ENCODE data around the gene TCAIM.
"Not testable (repeated sequence)": the region's sequence is repeated elsewhere in the genome, so short reads cannot be mapped to it uniquely, and the experiment has no call there.

TCAIM gene

DNA sequence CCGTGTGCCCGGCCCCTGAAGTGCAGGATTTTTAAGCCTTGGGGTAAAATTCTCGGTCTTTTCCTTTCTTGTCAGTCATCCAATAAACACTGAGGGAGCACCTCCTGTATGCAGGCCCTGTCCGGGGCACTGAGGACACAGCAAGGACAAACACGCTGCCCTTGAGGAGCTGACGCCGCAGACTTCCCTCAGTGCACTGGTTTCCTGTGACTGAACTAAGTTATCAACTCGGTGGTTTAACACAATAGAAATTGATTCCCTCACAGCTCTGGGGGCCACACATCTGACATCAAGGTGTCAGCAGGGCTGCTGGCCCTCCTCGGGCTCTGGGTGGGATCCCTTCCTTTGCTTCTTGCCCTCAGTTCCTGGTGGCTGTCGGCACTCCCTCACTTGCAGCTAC, 73.8 kb downstream of the TCAIM start:
- DNase-seq (ENCODE audit: extremely low read depth in 1 of 2, low read depth in 1 of 2) = no peak

GRCh38 chr3:44414517-44415090, 76.0 kb downstream of the TCAIM start:
- no peak for DNase-seq (ENCODE audit: extremely low read depth in 1 of 2, low read depth in 1 of 2)

DNA sequence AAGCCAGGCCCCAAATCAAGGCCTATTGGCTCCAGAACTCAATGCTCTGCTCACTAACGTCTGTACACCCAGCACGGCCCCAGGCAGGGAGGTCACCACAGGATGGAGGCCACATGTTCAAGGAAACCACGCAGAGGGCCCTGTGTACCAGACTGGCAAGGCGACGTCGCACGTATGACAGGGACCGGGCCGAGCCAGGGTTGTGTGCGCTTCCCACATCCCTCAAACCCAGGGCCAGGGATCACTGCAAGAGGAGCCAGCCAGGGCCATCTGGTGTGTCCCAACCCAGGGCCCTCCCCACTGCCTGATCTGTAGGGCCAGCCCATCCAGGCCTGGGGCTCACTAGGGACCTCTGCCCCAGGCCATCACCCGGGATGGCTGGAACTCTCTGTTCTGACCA, 76.9 kb downstream of the TCAIM start:
- no peak for DNase-seq (ENCODE audit: extremely low read depth in 1 of 2, low read depth in 1 of 2)

- no peak for DNase-seq (ENCODE audit: extremely low read depth in 1 of 2, low read depth in 1 of 2)
Observed at GRCh38 chr3:44416031-44417030, 77.8 kb downstream of the TCAIM start.

DNA sequence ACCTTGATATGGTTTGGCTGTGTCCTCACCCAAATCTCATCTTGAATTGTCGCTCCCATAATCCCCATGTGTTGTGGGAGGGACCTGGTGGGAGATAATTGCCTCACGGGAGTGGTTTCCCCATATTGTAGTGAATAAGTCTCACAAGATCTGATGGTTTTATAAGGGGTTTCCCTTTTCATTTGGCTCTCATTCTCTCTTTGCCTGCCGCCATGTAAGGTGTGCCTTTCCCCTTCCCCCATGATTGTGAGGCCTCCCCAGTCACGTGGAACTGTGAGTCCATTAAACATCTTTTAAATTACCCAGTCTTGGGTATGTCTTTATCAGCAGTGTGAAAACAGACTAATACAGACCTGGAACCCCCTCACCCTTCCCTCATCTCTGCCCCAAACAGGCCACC, 79.6 kb downstream of the TCAIM start:
- not testable (repeated sequence) for DNase-seq (ENCODE audit: extremely low read depth in 1 of 2, low read depth in 1 of 2)

DNA sequence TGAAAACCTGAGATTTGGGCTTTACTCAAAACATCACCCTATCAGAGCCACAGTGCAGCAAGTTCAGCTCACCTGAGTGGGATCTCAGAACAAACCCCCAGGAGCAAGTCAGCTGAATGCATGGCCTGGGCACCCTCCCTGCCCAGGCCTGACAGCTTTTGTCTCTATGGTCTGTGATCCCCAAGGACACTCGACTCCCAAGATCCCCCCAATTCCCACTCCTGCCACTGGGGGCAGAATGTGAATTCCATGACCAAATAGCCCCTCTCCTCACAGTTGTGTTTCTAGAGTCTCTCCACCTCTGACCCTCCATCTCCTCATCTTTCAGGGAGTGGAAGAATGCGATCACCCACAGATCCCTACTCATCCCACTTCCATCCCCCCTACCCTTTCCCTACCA, 80.0 kb downstream of the TCAIM start:
- no peak for DNase-seq (ENCODE audit: extremely low read depth in 1 of 2, low read depth in 1 of 2)

DNA sequence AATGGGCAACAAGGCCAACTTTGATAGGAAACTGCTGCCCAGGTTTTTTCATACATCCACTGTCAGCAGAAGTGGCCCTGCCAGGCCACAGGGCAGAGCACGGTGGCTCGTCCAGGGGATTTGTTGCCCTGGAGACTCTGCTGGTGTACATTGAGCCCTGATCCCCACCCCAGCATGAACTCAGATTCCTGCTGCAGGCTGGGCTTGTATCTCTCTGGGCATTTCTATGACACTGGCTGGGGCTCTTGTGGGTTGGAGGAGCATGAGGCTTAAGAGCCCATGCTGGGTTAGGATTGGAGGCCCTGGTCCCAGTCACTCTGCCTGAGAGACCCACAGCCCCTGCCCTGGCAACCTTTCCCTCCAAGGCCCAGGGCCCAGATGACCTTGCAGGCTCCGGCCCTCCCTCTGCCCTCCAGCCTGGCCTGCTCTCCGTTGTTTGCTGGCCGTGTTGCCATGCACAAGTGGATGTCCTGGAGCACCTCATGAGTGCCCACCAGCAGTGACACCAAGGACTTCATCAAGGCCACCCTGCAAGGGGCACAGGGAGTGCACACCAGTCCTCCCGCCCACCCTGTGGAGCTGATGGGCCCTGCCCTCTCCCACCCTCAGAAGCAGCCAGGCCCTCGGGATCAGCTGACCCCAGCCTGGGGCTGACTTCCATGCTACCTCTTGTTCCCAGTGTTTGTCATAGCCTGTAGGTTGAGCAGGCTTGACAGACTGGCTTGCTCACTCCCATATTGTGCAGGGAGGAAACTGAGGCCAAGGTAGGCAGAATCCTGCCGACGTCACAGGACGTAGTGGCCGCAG, 80.8 kb downstream of the TCAIM start:
- DNase-seq (ENCODE audit: extremely low read depth in 1 of 2, low read depth in 1 of 2) = no peak

DNA sequence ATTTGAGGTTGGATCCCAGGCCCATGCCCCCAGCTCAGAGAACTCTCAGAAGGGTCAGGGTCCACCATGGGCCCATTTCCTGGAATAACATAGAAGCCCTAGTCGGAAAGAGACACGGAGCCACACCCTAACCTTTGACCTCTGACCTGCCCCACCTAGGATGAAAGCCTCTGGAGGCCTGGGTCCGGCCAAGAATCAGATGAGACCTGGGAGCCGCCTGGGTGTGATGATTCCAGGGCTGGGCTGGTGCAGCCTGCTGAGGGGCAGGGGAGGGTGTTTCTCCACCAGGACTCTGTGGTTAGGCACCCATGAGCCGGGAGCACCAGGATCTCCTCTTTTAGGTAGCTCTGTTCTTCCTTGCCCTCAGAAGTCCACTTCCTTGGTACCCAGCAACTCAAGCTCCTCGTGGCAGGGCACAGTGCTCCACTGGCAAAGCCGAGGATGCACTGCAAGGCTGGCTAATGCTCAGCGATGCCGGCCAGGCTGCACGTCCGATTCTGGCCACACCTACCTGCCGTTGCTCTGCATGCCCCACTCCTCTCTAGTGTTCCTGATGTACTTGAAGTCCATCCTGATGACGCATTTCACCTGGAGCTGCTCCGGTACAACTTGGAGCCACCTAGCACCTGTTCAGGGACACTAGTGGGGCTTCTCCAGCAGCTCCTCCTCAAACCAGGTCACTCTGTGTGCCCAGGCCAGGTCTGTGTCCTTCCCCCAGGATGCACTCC, 81.5 kb downstream of the TCAIM start:
- DNase-seq (ENCODE audit: extremely low read depth in 1 of 2, low read depth in 1 of 2) = no peak

GRCh38 chr3:44420676-44421075, 82.1 kb downstream of the TCAIM start:
- no peak for DNase-seq (ENCODE audit: extremely low read depth in 1 of 2, low read depth in 1 of 2)

DNA sequence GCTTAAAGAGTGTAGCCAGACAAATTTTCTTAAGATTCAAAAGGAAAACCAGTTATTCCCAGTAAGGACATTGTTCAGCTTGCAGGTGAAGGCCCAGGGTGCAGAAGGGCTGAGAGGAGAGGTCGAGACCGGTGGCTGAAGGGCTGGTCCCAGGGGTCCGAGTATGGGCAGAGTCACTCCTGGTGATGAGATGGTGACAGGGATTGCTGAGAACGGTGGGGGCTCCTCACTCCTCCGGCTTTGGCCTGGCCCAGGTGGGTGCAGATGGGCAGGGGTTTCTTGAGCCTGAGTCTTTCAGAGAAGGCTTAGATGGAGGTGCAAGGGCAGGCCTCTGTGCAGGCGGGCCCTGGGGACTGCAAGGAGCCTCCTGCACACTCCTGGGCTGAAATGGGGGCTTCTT, 82.7 kb downstream of the TCAIM start:
- DNase-seq (ENCODE audit: extremely low read depth in 1 of 2, low read depth in 1 of 2) = no peak

DNA sequence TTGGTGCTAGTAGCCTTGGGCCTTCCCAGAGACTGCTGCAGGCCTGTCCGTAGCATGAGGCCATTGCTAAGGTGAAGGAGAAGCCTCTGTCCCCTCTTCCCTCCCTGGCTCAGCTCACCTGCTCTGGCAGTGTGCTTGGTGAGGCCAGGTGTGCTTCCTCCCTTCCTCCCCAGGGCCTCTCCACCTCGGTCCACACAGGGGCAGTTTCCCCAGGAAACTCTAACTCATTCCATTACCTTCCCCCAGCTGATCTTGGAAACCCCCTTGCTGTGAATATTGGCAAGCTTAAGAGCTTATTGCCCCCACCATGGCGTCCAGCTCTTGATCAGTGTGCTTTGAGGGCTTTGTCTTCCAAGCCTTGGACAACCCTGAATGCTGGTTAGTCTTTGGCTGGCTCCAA, 86.2 kb downstream of the TCAIM start:
- no peak for DNase-seq (ENCODE audit: extremely low read depth in 1 of 2, low read depth in 1 of 2)

DNA sequence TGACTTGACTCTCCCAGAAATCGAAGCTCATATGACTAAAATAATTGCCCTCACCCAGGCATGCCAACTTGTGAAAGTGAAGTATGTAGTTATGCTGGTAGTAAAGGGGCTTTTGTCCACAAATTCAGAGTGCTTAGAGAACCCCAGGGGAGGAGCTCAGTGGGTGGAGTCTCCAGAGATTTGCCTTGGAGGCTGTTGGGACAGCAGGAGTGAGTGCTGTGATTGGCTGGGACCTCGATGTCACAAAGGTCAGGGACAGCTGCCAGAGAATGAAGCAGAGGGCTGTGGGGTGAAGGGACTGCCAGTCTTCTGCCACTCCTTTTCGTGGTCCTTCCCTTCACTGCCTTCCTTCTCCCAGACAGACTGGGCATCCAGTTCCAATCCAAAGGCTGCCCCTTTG, 89.1 kb downstream of the TCAIM start:
- no peak for DNase-seq (ENCODE audit: extremely low read depth in 1 of 2, low read depth in 1 of 2)

- no peak for DNase-seq (ENCODE audit: extremely low read depth in 1 of 2, low read depth in 1 of 2)
Observed at GRCh38 chr3:44428910-44429309, 90.3 kb downstream of the TCAIM start.

- no peak for DNase-seq (ENCODE audit: extremely low read depth in 1 of 2, low read depth in 1 of 2)
Observed at GRCh38 chr3:44429459-44429858, 90.9 kb downstream of the TCAIM start.

DNA sequence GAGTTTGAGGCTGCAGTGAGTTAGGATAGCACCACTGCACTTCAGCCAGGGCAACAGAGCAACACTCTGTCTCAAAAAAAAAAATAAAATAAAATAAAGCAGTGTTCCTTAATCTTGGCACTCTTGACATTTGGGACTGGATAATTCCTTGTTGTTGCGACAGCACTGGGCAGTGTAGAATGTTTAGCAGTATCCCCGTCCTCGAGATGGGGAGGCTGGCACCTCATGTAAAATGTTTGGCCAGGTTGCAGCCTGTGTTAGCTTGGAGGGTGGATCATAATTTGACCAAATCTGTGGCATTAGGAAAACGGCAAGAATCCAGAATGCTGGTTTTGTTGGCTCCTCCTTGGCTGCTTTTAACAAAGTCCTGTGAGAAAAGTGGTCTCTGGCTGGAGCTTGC, 91.9 kb downstream of the TCAIM start:
- no peak for DNase-seq (ENCODE audit: extremely low read depth in 1 of 2, low read depth in 1 of 2)

DNA sequence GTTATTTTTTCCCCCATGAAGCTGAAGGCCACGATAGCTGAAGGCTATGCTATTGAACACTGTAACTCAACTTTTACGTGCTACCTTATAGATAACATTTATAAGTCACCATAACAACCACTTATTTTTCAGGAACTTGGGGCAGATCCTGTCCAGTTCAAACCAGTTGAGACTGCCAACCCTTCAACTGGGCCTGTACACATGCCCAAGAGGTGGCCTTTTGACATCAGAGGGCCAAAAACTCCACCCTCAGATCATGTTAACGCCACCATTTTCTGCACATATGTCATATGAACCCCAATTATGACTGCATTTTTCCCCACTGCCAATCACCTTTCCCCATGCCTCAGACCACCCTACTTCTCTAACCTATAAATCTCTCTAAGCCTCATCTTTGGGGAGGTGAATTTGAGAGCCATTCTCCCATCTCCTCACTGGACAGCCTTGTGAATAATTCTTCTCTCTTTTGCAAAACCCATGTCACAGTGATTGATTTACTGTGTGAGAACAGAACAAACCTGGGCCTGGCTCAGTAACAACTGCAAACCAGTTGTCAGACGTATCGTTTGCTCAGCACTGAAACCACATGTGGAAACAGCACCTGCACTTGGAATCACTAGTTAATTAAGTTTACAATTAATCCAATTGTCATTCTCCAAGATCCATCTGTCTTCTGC, 96.4 kb downstream of the TCAIM start:
- no peak for DNase-seq (ENCODE audit: extremely low read depth in 1 of 2, low read depth in 1 of 2)

GRCh38 chr3:44436181-44436580, 97.6 kb downstream of the TCAIM start:
- DNase-seq (ENCODE audit: extremely low read depth in 1 of 2, low read depth in 1 of 2) = no peak

DNA sequence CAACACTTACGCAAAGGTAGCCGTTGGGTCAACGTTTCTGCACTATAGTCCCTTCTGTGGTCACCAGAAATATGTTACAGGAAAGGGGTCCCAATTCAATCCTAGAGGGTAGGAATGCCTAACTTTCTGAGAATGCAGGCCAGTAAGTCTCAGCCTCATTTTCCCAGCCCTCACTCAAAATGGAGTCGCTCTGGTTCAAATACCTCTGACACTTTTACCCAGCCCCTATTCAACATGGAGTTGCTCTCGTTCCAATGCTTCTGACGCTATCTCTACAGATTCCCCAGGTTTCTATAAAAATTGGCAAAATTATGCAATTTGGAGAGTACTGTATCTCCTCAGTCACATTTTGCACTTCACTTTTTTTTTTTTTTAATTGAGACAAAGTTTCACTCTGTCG, 99.2 kb downstream of the TCAIM start:
- DNase-seq (ENCODE audit: extremely low read depth in 1 of 2, low read depth in 1 of 2) = no peak

DNA sequence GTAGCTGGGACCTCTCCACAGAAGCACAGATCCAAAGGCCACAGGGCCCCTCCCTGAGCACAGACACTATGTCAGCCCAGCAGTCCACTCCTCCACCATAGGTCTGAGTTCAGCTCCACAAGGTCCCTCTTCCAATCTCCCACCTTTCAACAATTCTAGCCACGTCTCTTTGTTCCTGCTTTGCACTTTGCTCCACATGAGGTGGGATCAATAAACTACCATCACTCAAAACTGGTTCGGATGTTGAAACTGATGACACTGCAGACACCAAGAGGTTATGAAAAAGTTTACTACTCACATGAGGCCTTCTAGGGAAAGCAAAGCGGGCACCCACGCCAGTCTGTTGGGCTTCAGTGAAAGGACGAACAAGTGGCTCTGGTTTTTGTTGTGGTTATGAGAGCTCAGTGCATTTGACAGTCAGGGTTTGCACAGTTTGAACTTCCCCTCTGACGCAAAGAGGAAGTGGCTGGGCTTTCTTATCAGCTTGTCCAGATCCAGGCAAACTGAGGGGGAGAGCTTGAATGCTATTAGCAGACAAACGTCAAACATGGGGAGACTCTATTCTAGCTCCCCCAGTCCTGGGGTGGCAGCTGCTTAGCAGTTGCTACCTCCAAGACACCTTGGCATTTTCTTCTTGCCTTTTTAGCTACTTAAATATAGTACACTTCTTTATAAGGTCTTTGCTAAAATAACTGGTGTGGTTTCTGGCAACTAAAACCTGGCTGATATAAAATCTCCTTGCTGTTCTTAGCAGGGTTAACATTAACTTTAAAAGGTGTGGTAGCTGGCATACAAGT, 101.1 kb downstream of the TCAIM start:
- DNase-seq (ENCODE audit: extremely low read depth in 1 of 2, low read depth in 1 of 2) = peak; percentile 50 to 83
